ENCODE data around the gene MS4A6E. TPM values are rescaled to one million over a fixed set of nuclear protein-coding genes. Genes with fewer than 3 reads are reported as not detected.

Gene MS4A6E
- polyA plus RNA-seq, 1 donor = not detected

GRCh38 chr11:60371854-60372253 is 44.8 kb downstream of the MS4A6E start:
- Histone ChIP-seq H3K9me3 (ENCODE audit: control insufficient read depth, low read depth, low read length) (no peaks in the 10 kb centered on the region), H3K4me1 (ENCODE audit: control insufficient read depth, insufficient read depth, low read length) (no peaks in the 10 kb centered on the region), H3K36me3 (ENCODE audit: control insufficient read depth, insufficient read depth, low read length) (no peaks in the 10 kb centered on the region), H3K4me3 (ENCODE audit: low read length) (no peak overlapping the region), H3K27me3 (ENCODE audit: control insufficient read depth, insufficient read depth, low read length) (no peaks in the 10 kb centered on the region), H3K27ac (ENCODE audit: low read length) (no peak overlapping the region)
- WGBS (ENCODE audit: insufficient coverage, low lambda C conversion rate) = 100% methylated on average over 1 of the region's 1 CpG
- no peak for DNase-seq

DNA sequence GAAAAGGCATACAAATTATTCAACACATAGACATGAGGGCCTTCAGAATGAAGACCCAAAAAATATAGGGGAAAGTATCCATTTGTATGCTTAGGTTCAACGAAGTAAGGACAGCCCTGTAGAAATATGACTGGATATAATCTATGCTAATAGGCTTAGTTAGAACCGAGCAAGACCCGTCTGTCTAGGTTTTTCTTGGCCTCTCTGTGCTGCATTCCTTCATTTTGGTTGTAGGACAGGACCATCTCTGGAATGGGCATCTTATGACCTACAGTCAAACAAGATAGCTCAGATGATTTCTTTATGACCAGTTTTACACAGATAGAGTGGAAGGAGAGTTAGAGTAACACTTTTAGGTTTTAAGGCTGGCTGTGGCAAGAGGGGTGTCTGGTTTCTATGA is 45.7 kb downstream of the MS4A6E start:
- WGBS (ENCODE audit: insufficient coverage, low lambda C conversion rate) = 88% methylated on average over 3 of the region's 3 CpGs
- DNase-seq = no peak
- H3K27me3 ChIP-seq (ENCODE audit: control insufficient read depth, insufficient read depth, low read length) = peaks cover 3% of the 10 kb centered on the region
- H3K4me1 ChIP-seq (ENCODE audit: control insufficient read depth, insufficient read depth, low read length) = no peaks in the 10 kb centered on the region
- no peak overlapping the region for H3K27ac ChIP-seq (ENCODE audit: low read length)
- no peaks in the 10 kb centered on the region for H3K36me3 ChIP-seq (ENCODE audit: control insufficient read depth, insufficient read depth, low read length)
- H3K4me3 ChIP-seq (ENCODE audit: low read length) = no peak overlapping the region
- H3K9me3 ChIP-seq (ENCODE audit: control insufficient read depth, low read depth, low read length) = no peaks in the 10 kb centered on the region

DNA sequence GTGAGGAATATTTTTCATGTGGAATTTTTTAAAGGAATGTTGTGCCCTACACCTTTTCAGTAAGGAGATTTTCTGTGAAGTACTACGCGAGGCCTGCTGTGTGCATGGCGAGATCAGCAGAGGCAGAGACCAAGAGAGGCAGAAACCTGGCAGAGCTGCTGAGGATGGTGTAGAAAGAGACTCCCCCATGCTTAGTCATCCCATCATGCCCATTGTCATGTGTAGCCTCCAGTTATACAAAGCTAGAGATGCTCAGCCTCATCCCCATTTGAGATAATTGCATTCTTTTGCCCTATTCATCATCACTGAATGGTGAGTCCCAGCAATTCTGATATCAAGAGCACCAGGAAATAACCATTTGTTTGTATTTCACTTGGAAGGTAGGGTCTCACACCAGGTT is 48.3 kb downstream of the MS4A6E start:
- DNase-seq = no peak
- WGBS (ENCODE audit: insufficient coverage, low lambda C conversion rate) = no CpG with 5 or more reads among the region's 3 CpGs
- no peaks in the 10 kb centered on the region for H3K36me3 ChIP-seq (ENCODE audit: control insufficient read depth, insufficient read depth, low read length)
- H3K4me1 ChIP-seq (ENCODE audit: control insufficient read depth, insufficient read depth, low read length) = no peaks in the 10 kb centered on the region
- H3K4me3 ChIP-seq (ENCODE audit: low read length) = no peak overlapping the region
- no peak overlapping the region for H3K27ac ChIP-seq (ENCODE audit: low read length)
- H3K27me3 ChIP-seq (ENCODE audit: control insufficient read depth, insufficient read depth, low read length) = peaks cover 6% of the 10 kb centered on the region
- no peaks in the 10 kb centered on the region for H3K9me3 ChIP-seq (ENCODE audit: control insufficient read depth, low read depth, low read length)

GRCh38 chr11:60376601-60377000 is 49.5 kb downstream of the MS4A6E start:
- Histone ChIP-seq H3K27me3 (ENCODE audit: control insufficient read depth, insufficient read depth, low read length) (peaks cover 6% of the 10 kb centered on the region), H3K27ac (ENCODE audit: low read length) (no peak overlapping the region), H3K36me3 (ENCODE audit: control insufficient read depth, insufficient read depth, low read length) (no peaks in the 10 kb centered on the region), H3K9me3 (ENCODE audit: control insufficient read depth, low read depth, low read length) (no peaks in the 10 kb centered on the region), H3K4me1 (ENCODE audit: control insufficient read depth, insufficient read depth, low read length) (no peaks in the 10 kb centered on the region), H3K4me3 (ENCODE audit: low read length) (no peak overlapping the region)
- no CpG with 5 or more reads among the region's 3 CpGs for WGBS (ENCODE audit: insufficient coverage, low lambda C conversion rate)
- DNase-seq = no peak

DNA sequence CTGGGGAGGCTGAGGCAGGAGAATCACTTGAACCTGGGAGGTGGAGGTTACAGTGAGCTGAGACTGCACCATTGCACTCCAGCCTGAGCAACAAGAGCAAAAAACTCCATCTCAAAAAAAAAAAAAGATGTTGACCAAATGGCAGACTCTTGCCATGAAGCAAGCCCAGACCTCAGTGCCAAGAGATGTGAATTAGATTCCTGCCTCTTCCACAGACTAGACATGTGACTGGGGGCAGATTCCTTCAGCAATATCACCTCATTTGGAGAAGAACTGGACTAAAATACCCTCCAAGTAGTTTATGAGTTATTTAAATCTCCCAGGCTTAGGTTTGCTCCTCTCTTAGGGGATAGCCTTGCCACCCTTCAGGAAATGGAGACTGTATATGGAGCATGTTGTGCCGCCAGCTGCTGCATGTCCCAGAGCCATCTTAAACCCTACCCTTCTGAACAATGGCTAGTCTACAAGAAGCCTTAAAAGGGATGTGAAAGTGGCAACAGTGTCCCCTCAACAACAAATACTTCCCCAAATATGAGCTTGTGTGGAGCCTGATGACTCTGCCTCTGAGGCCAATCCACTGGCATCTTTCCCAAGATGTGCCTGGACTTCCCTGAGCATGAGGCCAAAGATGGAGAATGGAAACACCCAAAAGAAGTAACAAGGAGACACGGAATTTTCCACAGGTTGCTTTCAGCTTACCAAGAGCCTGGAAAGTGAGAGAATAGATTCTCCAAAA is 50.5 kb downstream of the MS4A6E start:
- no peaks in the 10 kb centered on the region for H3K4me1 ChIP-seq (ENCODE audit: control insufficient read depth, insufficient read depth, low read length)
- no peak overlapping the region for H3K4me3 ChIP-seq (ENCODE audit: low read length)
- H3K27me3 ChIP-seq (ENCODE audit: control insufficient read depth, insufficient read depth, low read length) = peaks cover 6% of the 10 kb centered on the region
- DNase-seq = peak in 1 of 2 donors; percentile 11
- no CpG with 5 or more reads among the region's 2 CpGs for WGBS (ENCODE audit: insufficient coverage, low lambda C conversion rate)
- peak overlapping the region; percentile 29 for H3K27ac ChIP-seq (ENCODE audit: low read length)
- no peaks in the 10 kb centered on the region for H3K9me3 ChIP-seq (ENCODE audit: control insufficient read depth, low read depth, low read length)
- no peaks in the 10 kb centered on the region for H3K36me3 ChIP-seq (ENCODE audit: control insufficient read depth, insufficient read depth, low read length)

DNA sequence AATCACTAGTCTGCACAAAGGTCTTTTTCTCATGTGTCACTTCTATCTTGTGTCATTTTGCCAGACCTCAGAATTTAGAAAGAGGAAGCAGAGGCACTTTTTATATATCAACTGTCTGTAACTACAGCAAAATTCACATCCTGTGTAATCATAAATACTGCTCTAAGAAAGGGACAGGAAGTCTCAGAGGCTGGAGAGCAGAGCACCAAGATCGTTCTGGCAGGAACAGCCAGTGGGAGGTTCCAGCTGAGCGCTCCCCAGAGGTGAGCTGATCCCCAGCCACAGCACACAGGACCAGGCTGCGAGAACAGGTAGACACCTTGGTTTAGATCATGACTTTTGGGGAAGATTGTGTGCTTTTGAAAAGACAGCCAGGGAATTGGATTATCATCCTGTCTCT is 51.3 kb downstream of the MS4A6E start, which contains the start of gene MS4A7:
Gene MS4A7, plus strand, starts transcription at position 179 of the 400 bp plus-strand sequence. CDS start 4,610 bp downstream, outside the sequence.
- H3K27ac ChIP-seq (ENCODE audit: low read length) = peak within 1 kb of the TSS; percentile 51
- no CpG with 5 or more reads among the region's 3 CpGs for WGBS (ENCODE audit: insufficient coverage, low lambda C conversion rate)

DNA sequence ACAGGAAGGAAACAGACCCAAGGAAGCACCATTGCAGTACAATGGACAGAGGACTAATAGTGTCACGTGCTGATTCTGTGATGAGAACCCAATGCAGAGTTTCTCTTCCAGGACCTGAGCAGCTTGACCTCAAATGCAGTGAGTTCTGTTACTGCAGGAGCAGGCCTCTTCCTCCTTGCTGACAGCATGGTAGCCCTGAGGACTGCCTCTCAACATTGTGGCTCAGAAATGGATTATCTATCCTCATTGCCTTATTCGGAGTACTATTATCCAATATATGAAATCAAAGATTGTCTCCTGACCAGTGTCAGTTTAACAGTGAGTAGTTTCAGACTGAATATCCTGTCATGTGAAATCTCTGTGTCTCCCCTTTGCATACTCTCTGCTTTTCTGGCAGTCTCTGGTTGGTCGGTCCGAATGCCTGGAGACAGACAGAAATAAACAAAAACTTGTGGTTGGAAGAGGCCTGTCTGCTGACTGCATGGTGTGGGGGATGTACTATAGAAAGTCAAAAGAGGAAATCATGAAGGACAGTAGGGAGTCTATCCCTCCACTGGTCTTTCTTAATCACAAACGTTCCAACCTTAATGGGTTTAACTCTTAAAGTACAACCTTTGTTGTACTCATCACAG is 62.3 kb downstream of the MS4A6E start:
- WGBS (ENCODE audit: insufficient coverage, low lambda C conversion rate) = no CpG with 5 or more reads among the region's 5 CpGs
- H3K27ac ChIP-seq (ENCODE audit: low read length) = no peak overlapping the region

More for the DNA sequence above, 51.3 kb downstream of the MS4A6E start, which contains the start of gene MS4A7:
- Histone ChIP-seq H3K36me3 (ENCODE audit: control insufficient read depth, insufficient read depth, low read length) (no peaks in the 10 kb centered on the region), H3K9me3 (ENCODE audit: control insufficient read depth, low read depth, low read length) (no peaks in the 10 kb centered on the region), H3K4me3 (ENCODE audit: low read length) (peak within 1 kb of the TSS; percentile 24), H3K4me1 (ENCODE audit: control insufficient read depth, insufficient read depth, low read length) (no peaks in the 10 kb centered on the region), H3K27me3 (ENCODE audit: control insufficient read depth, insufficient read depth, low read length) (peaks cover 6% of the 10 kb centered on the region)
- peak; percentile 12 to 17 for DNase-seq

GRCh38 chr11:60390419-60390818 is 63.4 kb downstream of the MS4A6E start:
- H3K4me1 ChIP-seq (ENCODE audit: control insufficient read depth, insufficient read depth, low read length) = no peaks in the 10 kb centered on the region
- no peaks in the 10 kb centered on the region for H3K9me3 ChIP-seq (ENCODE audit: control insufficient read depth, low read depth, low read length)
- no peak overlapping the region for H3K27ac ChIP-seq (ENCODE audit: low read length)
- H3K36me3 ChIP-seq (ENCODE audit: control insufficient read depth, insufficient read depth, low read length) = no peaks in the 10 kb centered on the region
- H3K27me3 ChIP-seq (ENCODE audit: control insufficient read depth, insufficient read depth, low read length) = no peaks in the 10 kb centered on the region
- H3K4me3 ChIP-seq (ENCODE audit: low read length) = no peak overlapping the region
- no peak for DNase-seq

More for the DNA sequence above, 62.3 kb downstream of the MS4A6E start:
- Histone ChIP-seq H3K36me3 (ENCODE audit: control insufficient read depth, insufficient read depth, low read length) (no peaks in the 10 kb centered on the region), H3K27me3 (ENCODE audit: control insufficient read depth, insufficient read depth, low read length) (no peaks in the 10 kb centered on the region), H3K4me3 (ENCODE audit: low read length) (no peak overlapping the region), H3K9me3 (ENCODE audit: control insufficient read depth, low read depth, low read length) (no peaks in the 10 kb centered on the region), H3K4me1 (ENCODE audit: control insufficient read depth, insufficient read depth, low read length) (no peaks in the 10 kb centered on the region)
- no peak for DNase-seq

Other genes with a start within 250 kb of the MS4A6E start
- 0.07 TPM for gene MS4A2, start 238.6 kb upstream of the MS4A6E start, polyA plus RNA-seq
- 53.8 TPM for gene MS4A6A, start 144.2 kb upstream of the MS4A6E start, polyA plus RNA-seq
- gene MS4A4E, start 84.1 kb upstream of the MS4A6E start, polyA plus RNA-seq = 0.85 TPM
- gene MS4A4A, start 46.6 kb upstream of the MS4A6E start, polyA plus RNA-seq = 11.9 TPM
- 15.7 TPM for gene MS4A7, start 51.3 kb downstream of the MS4A6E start, polyA plus RNA-seq
- 1.6 TPM for gene MS4A14, start 69.2 kb downstream of the MS4A6E start, polyA plus RNA-seq
- gene MS4A5, start 102.3 kb downstream of the MS4A6E start, polyA plus RNA-seq = not detected
- 0.67 TPM for gene MS4A1, start 128.6 kb downstream of the MS4A6E start, polyA plus RNA-seq
- gene MS4A12, start 165.5 kb downstream of the MS4A6E start, polyA plus RNA-seq = not detected
- not detected for gene MS4A13, start 188.1 kb downstream of the MS4A6E start, polyA plus RNA-seq